NCI-H446 treated with DMSO at 0.1 percent for 48 hours (cell line): ENCODE measurements around the gene LIPE.
"Not testable (repeated sequence)": the region's sequence is repeated elsewhere in the genome, so short reads cannot be mapped to it uniquely, and the experiment has no call there.

ENCODE experiments used
- DNase-seq: peaks from one replicate; lab custom pipeline; 2025; lab: John Stamatoyannopoulos, UW

Gene LIPE, protein sequence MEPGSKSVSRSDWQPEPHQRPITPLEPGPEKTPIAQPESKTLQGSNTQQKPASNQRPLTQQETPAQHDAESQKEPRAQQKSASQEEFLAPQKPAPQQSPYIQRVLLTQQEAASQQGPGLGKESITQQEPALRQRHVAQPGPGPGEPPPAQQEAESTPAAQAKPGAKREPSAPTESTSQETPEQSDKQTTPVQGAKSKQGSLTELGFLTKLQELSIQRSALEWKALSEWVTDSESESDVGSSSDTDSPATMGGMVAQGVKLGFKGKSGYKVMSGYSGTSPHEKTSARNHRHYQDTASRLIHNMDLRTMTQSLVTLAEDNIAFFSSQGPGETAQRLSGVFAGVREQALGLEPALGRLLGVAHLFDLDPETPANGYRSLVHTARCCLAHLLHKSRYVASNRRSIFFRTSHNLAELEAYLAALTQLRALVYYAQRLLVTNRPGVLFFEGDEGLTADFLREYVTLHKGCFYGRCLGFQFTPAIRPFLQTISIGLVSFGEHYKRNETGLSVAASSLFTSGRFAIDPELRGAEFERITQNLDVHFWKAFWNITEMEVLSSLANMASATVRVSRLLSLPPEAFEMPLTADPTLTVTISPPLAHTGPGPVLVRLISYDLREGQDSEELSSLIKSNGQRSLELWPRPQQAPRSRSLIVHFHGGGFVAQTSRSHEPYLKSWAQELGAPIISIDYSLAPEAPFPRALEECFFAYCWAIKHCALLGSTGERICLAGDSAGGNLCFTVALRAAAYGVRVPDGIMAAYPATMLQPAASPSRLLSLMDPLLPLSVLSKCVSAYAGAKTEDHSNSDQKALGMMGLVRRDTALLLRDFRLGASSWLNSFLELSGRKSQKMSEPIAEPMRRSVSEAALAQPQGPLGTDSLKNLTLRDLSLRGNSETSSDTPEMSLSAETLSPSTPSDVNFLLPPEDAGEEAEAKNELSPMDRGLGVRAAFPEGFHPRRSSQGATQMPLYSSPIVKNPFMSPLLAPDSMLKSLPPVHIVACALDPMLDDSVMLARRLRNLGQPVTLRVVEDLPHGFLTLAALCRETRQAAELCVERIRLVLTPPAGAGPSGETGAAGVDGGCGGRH

GRCh38 chr19:42427313-42427712, at the start of gene LIPE:
Gene LIPE, minus strand, starts transcription at chr19:42427388. Its CDS starts 239 bp downstream, at chr19:42427149.
- DNase-seq, result no peak

- no peak for DNase-seq
Observed at GRCh38 chr19:42475366-42475765, 48.2 kb upstream of the LIPE start.

DNA sequence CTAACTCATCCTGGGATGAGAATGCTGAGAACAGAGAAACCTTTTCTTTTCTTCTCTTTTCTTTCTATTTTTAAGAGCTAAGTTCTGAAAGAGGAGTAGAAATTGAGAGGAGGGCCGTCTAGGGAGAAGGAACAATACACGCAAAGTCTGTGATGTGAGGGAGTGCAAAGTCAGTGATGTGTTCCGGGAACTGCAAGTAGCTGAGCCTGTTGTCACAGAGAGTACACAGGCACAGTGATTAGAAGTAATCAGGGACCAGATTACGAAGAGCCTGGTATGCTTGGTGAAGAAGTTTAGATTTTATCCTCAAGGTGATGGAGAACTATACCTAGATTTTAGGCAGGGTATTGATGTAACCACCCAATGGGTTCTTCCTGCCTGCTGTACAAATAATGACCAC, 47.6 kb upstream of the LIPE start:
- DNase-seq, result no peak

DNA sequence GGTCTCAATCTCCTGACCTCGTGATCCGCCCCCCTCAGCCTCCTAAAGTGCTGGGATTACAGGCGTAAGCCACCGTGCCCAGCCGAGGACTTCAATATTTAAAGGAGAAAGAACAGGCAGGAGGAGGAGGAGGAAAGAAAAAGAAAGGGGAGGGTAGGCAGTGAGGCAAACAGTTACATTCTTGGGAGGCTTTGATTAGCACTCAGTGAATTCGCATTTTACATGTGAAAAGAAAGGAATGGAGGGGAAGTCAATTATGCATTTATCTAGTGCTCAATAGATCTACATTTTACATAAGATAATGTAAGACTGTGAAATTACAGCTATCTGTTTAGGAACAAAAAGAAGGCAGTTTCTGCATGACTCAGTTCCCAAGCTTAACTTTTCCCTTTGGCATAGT, 46.5 kb upstream of the LIPE start:
- DNase-seq, result no peak

DNA sequence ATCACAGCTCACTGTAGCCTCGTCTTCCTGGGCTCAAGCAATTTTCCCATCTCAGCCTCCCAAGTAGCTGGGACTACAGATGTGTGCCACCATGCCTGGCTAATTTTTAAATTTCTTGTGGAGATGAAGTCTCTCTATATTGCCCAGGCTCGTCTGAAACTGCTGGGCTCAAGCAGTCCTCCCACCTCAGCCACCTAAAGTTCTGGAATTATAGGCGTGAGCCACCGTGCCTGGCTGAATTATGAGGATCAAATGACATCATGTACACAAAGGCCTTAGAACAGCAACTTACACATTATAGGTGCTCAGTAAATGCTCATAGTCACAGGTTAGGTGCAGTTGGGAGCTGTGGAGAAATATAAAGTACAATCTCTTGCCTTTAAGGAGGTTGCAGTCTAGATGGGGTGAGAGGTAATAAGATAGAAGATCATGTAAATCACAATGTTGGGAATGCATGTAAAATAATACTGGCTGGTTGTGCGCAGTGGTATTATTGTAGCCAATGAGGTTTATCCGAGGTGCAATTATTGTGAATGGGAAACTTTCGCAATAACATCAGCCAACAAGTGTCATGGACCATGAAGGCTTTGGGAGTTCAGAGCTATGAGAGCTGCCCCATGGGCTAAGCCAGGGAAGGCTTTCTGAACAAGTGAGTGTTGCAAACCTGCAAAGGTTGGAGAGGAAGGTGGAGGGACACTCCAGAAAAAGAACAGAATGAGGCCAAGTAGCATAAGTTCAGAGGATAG, 45.4 kb upstream of the LIPE start:
- DNase-seq, result no peak

GRCh38 chr19:42471554-42472249, 44.5 kb upstream of the LIPE start:
- no peak for DNase-seq

DNA sequence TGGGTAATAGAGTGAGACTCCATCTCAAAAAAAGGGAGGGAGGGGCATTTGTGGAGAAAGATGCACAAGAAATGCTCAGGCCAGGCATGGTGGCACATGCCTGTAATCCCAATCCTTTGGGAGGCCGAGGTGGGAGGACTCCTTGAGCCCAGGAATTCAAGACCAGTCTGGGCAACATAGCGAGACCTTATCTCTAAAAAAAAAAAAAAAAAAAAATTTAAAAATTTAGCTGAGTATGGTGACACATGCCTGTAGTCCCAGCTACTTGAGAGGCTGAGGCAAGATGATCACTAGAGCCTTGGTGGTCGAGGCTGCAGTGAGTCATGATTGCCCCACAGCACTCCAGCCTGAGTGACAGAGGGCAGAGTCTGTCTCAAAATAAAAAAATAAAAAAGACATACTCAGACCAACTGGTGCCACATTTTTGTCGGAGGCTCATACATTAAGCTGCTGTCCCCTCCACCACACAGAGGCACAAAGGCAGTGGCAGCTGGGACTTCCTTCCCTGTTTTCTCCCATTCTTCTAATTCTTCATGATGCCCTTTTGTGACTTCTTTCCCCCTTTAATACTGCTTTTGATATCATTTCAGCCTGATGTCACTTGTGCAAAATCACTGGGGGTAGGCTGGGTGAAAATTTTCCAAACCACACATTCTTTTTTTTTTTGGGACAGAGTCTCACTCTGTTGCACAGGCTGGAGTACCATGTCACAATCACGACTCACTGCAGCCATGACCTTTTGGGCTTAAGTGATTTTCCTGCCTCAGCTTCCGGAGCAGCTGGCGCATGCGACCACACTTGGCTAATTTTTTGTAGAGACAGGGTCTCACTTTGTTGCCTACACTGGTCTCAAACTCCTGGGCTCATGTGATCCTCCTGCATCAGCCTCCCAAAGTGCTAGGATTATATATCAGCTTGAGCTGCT, 42.4 kb upstream of the LIPE start:
- DNase-seq, result no peak

DNA sequence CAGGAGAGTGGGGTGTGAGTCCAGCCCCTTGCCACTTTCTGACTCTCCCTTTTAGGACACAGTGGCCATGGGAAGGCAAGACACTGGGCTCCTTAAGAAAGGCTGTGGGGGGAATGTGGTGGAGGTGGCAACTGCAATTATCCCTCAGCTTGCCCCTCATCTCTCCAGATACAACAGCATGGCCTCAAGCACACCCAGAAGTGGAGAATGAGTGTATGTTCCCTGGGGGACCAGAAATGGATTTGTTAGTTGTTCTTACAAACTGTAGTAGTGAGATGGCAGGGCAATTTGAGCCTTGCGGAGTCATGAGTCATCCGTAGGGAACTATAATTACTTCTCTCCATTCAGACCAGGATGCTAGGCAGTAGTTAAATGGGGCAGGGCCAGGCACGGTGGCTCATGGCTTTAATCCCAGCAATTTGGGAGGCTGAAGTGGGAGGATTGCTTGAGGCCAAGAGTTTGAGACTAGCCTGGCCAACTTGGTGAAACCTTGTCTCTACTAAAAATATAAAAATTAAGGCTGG, 41.1 kb upstream of the LIPE start:
- peak; percentile 25 for DNase-seq

DNA sequence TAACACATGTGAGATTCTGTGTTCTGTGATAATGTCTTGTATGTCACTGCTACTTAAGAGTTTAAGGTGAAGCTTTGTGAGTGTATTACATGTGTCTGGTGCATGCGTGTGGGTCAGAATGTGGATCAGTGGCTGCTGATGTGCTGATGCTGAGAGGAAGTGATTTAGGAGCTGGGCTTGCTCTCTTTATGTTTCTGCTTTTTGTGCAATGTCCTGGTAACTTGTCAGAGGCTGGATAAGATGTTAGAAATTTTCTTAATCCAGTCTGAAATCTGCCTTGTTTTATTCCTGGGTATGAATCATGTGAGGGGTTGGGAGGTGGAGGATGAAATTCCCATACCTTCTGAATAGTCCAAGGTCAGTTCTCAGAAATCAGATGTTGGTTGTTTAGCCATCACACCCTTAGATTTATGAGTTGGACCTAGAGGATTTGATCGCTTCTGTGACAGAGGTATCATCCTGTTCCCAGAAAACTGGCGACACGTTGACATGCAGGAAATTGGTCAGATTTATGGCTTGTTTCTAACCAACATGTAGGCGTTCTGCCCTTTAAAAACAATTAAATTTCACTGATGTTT, 40.1 kb upstream of the LIPE start:
- DNase-seq, result no peak

GRCh38 chr19:42466521-42467182, 39.5 kb upstream of the LIPE start:
- no peak for DNase-seq

DNA sequence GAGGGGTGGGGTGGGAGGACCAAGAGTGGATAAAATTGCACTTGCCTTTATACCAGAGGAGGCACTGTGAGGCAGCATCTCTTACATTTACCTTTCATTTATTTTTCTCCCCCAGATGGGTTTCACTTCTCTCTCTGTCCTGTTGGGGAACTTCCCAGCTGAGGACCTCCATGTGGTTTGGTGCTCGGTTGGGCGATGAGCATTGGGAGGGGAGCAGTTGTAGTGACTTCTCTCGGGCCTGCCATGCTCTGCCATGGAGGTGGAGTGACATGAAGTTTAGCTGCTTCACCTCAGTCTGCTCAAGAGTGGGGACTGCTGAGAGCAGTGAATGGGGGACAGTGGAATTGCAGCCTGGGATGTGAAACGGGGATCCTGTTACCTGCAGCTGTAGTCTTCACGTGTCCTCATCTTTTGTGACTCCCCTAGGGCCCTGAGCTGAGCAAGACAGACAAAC, 38.7 kb upstream of the LIPE start:
- no peak for DNase-seq

- no peak for DNase-seq
Observed at GRCh38 chr19:42461700-42462324, 34.6 kb upstream of the LIPE start.

GRCh38 chr19:42461231-42461630, 34.0 kb upstream of the LIPE start:
- DNase-seq, result not testable (repeated sequence)

- no peak for DNase-seq
Observed at GRCh38 chr19:42459926-42460325, 32.7 kb upstream of the LIPE start.

GRCh38 chr19:42455621-42456081, 28.5 kb upstream of the LIPE start:
- DNase-seq, result no peak

DNA sequence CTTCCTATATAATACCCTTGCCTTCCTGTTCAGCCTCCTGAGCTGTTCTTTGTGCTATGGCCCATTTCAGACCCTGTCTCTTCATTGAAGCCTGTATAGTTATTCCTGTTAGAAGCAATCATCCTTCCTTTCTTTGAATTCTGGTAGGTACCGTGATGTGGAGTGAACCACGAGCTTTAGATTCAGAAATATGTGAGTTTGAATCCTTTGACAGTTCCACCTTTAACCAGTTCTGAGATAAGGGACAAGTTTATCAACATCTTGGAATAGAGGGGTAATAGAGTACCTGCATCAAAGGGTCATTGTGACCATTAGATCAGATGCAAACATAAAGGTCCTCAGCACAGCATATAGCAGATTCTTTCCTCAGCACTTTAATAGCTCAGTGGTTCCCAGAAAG, 27.9 kb upstream of the LIPE start:
- no peak for DNase-seq

- DNase-seq, result no peak
Observed at GRCh38 chr19:42452590-42452989, 25.4 kb upstream of the LIPE start.

DNA sequence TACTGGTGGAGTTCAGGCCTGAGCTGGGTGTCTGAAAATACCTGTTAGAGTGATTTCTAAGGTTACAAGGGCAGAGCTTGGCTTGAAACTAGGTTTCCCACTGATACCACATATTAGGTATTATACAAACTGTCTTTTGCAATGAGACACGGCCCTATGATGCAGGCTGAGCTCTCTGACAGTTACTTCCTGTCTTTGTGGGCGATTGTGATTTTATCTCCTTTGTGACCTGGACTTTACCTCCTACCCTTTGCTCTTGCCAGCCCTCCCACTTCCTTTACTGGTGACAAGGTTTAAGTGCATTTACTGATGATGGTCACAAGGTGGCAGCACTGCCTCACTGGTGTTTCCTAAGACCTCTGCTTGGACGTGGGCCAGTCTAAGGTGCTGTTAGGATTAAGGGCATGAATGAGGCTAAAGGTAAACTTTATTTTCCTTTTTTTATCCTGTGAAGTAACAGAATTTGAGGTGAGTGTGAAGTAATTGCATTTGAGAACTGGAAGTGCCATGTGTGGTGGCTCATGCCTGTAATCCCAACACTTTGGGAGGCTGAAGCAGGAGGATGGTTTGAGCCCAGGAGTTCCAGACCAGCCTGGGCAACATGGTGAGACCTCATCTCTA, 23.2 kb upstream of the LIPE start:
- peak; percentile 64 for DNase-seq
